Fibroblast of mammary gland (primary cell): ENCODE measurements around the gene ATG10.
"Not testable (repeated sequence)": the region's sequence is repeated elsewhere in the genome, so short reads cannot be mapped to it uniquely, and the experiment has no call there.

Source experiments
- DNase-seq: peaks from one replicate; pipeline ENCODE4 v3.0.0-alpha.2; 2010; ENCODE audit warnings: low read depth
- H3K4me3 ChIP-seq: 2 replicates; pipeline ENCODE4 v1.5.1; 2011; ENCODE audit warnings: low read depth, mild to moderate bottlenecking, low read length, moderate library complexity; ENCODE audit not compliant: control insufficient read depth
- CTCF ChIP-seq: conservative IDR thresholded peaks from 2 replicates; pipeline ENCODE4 v1.5.1; 2011; ENCODE audit warnings: low read depth, low read length, inconsistent platforms; ENCODE audit not compliant: control insufficient read depth, insufficient read depth

The ATG10 gene

DNA sequence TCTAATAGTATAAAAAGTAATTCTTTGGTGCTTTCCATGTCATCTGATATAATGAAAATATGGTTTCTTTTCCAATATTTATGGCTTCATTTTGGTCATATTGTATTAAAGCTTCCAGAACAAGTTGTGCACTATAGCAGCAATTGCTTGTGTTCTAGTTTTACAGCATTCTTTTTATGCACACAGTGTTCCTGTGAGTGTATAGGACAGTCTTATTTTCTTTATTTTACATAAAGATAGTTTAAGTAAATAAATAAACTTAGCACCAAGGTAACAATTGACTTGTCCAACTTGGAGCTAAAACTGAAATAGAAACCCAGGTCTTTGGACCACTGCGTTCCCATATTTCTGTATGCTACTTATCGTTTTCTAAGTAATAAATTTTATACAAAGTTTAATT lies 38.9 kb downstream of the ATG10 start:
- TF ChIP-seq CTCF, result no peak

GRCh38 chr5:82011761-82012160 lies 39.9 kb downstream of the ATG10 start:
- peak; percentile 46 for DNase-seq

More for the DNA sequence above, 38.9 kb downstream of the ATG10 start:
- no peak overlapping the region for H3K4me3 ChIP-seq
- no peak for DNase-seq

DNA sequence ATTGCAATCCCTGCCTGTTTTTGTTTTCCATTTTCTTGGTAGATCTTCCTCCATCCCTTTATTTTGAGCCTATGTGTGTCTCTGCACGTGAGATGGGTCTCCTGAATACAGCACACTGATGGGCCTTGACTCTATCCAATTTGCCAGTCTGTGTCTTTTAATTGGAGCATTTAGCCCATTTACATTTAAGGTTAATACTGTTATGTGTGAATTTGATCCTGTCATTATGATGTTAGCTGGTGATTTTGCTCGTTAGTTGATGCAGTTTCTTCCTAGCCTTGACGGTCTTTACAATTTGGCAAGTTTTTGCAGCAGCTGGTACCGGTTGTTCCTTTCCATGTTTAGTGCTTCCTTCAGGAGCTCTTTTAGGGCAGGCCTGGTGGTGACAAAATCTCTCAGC lies 42.8 kb downstream of the ATG10 start:
- not testable (repeated sequence) for DNase-seq, H3K4me3 ChIP-seq

More at GRCh38 chr5:82011761-82012160, 39.9 kb downstream of the ATG10 start:
- TF ChIP-seq CTCF, result no peak
- no peak overlapping the region for H3K4me3 ChIP-seq

GRCh38 chr5:82018462-82018861 lies 46.6 kb downstream of the ATG10 start:
- H3K4me3 ChIP-seq, result no peak overlapping the region
- TF ChIP-seq CTCF, result no peak
- DNase-seq, result no peak

- DNase-seq, result no peak
- TF ChIP-seq CTCF, result no peak
- no peak overlapping the region for H3K4me3 ChIP-seq
These were observed 47.7 kb downstream of the ATG10 start for GRCh38 chr5:82019342-82020138.

GRCh38 chr5:82022499-82022898 lies 50.7 kb downstream of the ATG10 start:
- TF ChIP-seq CTCF, result no peak
- DNase-seq, result no peak
- no peak overlapping the region for H3K4me3 ChIP-seq

DNA sequence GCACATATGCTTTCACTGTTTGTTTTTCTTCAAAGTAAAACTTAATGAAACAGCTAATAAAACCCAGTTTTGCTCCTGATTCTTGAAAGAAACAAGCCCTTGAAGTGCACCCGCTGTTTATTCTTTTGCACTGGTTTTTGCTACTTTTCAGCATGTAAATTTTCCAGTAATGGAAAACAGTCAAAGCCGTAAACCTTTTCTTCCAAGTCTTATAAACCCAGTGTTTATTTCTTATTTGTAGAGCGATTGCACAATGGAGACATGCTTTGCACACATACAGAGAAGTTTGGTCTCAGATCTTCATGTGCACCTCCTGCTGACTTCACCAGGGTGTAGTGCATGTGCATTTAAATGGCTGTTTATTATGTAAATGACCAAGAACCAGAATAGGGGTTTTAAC lies 51.8 kb downstream of the ATG10 start:
- TF ChIP-seq CTCF, result no peak
- DNase-seq, result peak; percentile 17
- no peak overlapping the region for H3K4me3 ChIP-seq
